ENCODE measurements around the gene KLHDC1. TPM values are rescaled to one million over a fixed set of nuclear protein-coding genes. Genes with fewer than 3 reads are reported as not detected.

The KLHDC1 gene
- total RNA-seq, 1 donor from 2014 or later = 1.2 TPM

- no peaks in the 10 kb centered on the region for H3K27me3 ChIP-seq (ENCODE audit: insufficient read depth, low read length)
- H3K79me2 ChIP-seq (ENCODE audit: insufficient read depth, low read length) = no peaks in the 10 kb centered on the region
- no peak overlapping the region for H3K27ac ChIP-seq (ENCODE audit: low read depth, low read length)
- H3K27ac Mint-ChIP-seq (ENCODE audit: unreplicated experiment) = no peak overlapping the region
- H3K27me3 Mint-ChIP-seq (ENCODE audit: low read depth, unreplicated experiment) = no peaks in the 10 kb centered on the region
- H3K36me3 Mint-ChIP-seq (ENCODE audit: low read depth, unreplicated experiment) = no peaks in the 10 kb centered on the region
- H4K20me1 ChIP-seq (ENCODE audit: insufficient read depth, low read length) = no peaks in the 10 kb centered on the region
- H3K4me3 Mint-ChIP-seq (ENCODE audit: unreplicated experiment) = no peak overlapping the region
- FAIRE-seq (no peak), DNase-seq (ENCODE audit: low read depth) (no peak)
- H2AFZ ChIP-seq (ENCODE audit: low read depth, low read length) = no peak overlapping the region
- no peaks in the 10 kb centered on the region for H3K9me3 ChIP-seq (ENCODE audit: insufficient read depth, low read depth, low read length)
- no peaks in the 10 kb centered on the region for H3K36me3 ChIP-seq (ENCODE audit: insufficient read depth, low read length)
- no peaks in the 10 kb centered on the region for H3K9me3 Mint-ChIP-seq (ENCODE audit: unreplicated experiment)
- TF ChIP-seq CTCF (IDR thresholded peaks at IDR 0.05; ENCODE audit: insufficient read depth, low read depth, low read length) = no peak
- no peak for TF ChIP-seq EZH2 (IDR thresholded peaks at IDR 0.05; ENCODE audit: insufficient read depth, low read length)
- H3K4me1 ChIP-seq (ENCODE audit: insufficient read depth, low read length) = no peaks in the 10 kb centered on the region
- no peak overlapping the region for H3K4me3 ChIP-seq (ENCODE audit: insufficient read depth, low read depth, low read length)
- H3K4me1 Mint-ChIP-seq (ENCODE audit: low read depth, unreplicated experiment) = no peaks in the 10 kb centered on the region
- no peak overlapping the region for H3K4me2 ChIP-seq (ENCODE audit: low read length)
- no peak overlapping the region for H3K9ac ChIP-seq (ENCODE audit: low read length)
Measured at GRCh38 chr14:49755378-49755777, 62.5 kb downstream of the KLHDC1 start.

GRCh38 chr14:49761839-49762551 lies 69.1 kb downstream of the KLHDC1 start:
- Mint-ChIP-seq H3K36me3 (ENCODE audit: low read depth, unreplicated experiment) (no peaks in the 10 kb centered on the region), H3K27me3 (ENCODE audit: low read depth, unreplicated experiment) (no peaks in the 10 kb centered on the region), H3K27ac (ENCODE audit: unreplicated experiment) (no peak overlapping the region), H3K9me3 (ENCODE audit: unreplicated experiment) (no peaks in the 10 kb centered on the region), H3K4me1 (ENCODE audit: low read depth, unreplicated experiment) (no peaks in the 10 kb centered on the region), H3K4me3 (ENCODE audit: unreplicated experiment) (no peak overlapping the region)
- no peak overlapping the region for H3K9ac ChIP-seq (ENCODE audit: low read length)
- H3K4me3 ChIP-seq (ENCODE audit: insufficient read depth, low read depth, low read length) = no peak overlapping the region
- no peak overlapping the region for H2AFZ ChIP-seq (ENCODE audit: low read depth, low read length)
- no peaks in the 10 kb centered on the region for H3K79me2 ChIP-seq (ENCODE audit: insufficient read depth, low read length)
- TF ChIP-seq CTCF (IDR thresholded peaks at IDR 0.05; ENCODE audit: insufficient read depth, low read depth, low read length) (no peak), EZH2 (IDR thresholded peaks at IDR 0.05; ENCODE audit: insufficient read depth, low read length) (no peak)
- no peaks in the 10 kb centered on the region for H4K20me1 ChIP-seq (ENCODE audit: insufficient read depth, low read length)
- FAIRE-seq (no peak), DNase-seq (ENCODE audit: low read depth) (no peak)
- peaks cover 7% of the 10 kb centered on the region for H3K4me1 ChIP-seq (ENCODE audit: insufficient read depth, low read length)
- no peak overlapping the region for H3K4me2 ChIP-seq (ENCODE audit: low read length)
- H3K9me3 ChIP-seq (ENCODE audit: insufficient read depth, low read depth, low read length) = no peaks in the 10 kb centered on the region
- no peaks in the 10 kb centered on the region for H3K36me3 ChIP-seq (ENCODE audit: insufficient read depth, low read length)
- no peaks in the 10 kb centered on the region for H3K27me3 ChIP-seq (ENCODE audit: insufficient read depth, low read length)
- no peak overlapping the region for H3K27ac ChIP-seq (ENCODE audit: low read depth, low read length)

- H4K20me1 ChIP-seq (ENCODE audit: insufficient read depth, low read length) = peaks cover 20% of the 10 kb centered on the region
- no peaks in the 10 kb centered on the region for H3K9me3 ChIP-seq (ENCODE audit: insufficient read depth, low read depth, low read length)
- peak overlapping the region; percentile 74 for H2AFZ ChIP-seq (ENCODE audit: low read depth, low read length)
- H3K4me1 Mint-ChIP-seq (ENCODE audit: low read depth, unreplicated experiment) = peaks cover 14% of the 10 kb centered on the region
- H3K36me3 Mint-ChIP-seq (ENCODE audit: low read depth, unreplicated experiment) = no peaks in the 10 kb centered on the region
- no peak for TF ChIP-seq CTCF (IDR thresholded peaks at IDR 0.05; ENCODE audit: insufficient read depth, low read depth, low read length)
- TF ChIP-seq EZH2 (IDR thresholded peaks at IDR 0.05; ENCODE audit: insufficient read depth, low read length) = no peak
- FAIRE-seq (no peak), DNase-seq (ENCODE audit: low read depth) (no peak)
- H3K36me3 ChIP-seq (ENCODE audit: insufficient read depth, low read length) = no peaks in the 10 kb centered on the region
- peak overlapping the region; percentile 97 for H3K27ac Mint-ChIP-seq (ENCODE audit: unreplicated experiment)
- H3K4me2 ChIP-seq (ENCODE audit: low read length) = peak overlapping the region; percentile 96
- H3K9me3 Mint-ChIP-seq (ENCODE audit: unreplicated experiment) = no peaks in the 10 kb centered on the region
- H3K4me3 ChIP-seq (ENCODE audit: insufficient read depth, low read depth, low read length) = peak overlapping the region; percentile 95
- H3K27ac ChIP-seq (ENCODE audit: low read depth, low read length) = peak overlapping the region; percentile 96
- peak overlapping the region; percentile 90 for H3K4me3 Mint-ChIP-seq (ENCODE audit: unreplicated experiment)
- H3K79me2 ChIP-seq (ENCODE audit: insufficient read depth, low read length) = peaks cover 37% of the 10 kb centered on the region
- H3K27me3 ChIP-seq (ENCODE audit: insufficient read depth, low read length) = no peaks in the 10 kb centered on the region
- peaks cover 31% of the 10 kb centered on the region for H3K4me1 ChIP-seq (ENCODE audit: insufficient read depth, low read length)
- H3K27me3 Mint-ChIP-seq (ENCODE audit: low read depth, unreplicated experiment) = no peaks in the 10 kb centered on the region
- peak overlapping the region; percentile 100 for H3K9ac ChIP-seq (ENCODE audit: low read length)
Measured at GRCh38 chr14:49766839-49767238, 73.9 kb downstream of the KLHDC1 start.

All from astrocyte (in vitro differentiated cells and primary cell).